HL-60 (cell line): ENCODE results near the gene CXCR6.

Experiments
- DNase-seq, 2 experiments: peaks; one replicate each; pipeline ENCODE4 v3.0.0-alpha.2; 2010 to 2020; ENCODE audit warnings: low read depth in 1 of 2, low spot score in 1 of 2
- H3K27ac ChIP-seq: fragments of 250-450 bp; sonication (Bioruptor Pico); replicated peaks from 2 replicates; pipeline ENCODE4 v1.5.1; 2020; ENCODE audit warnings: mild to moderate bottlenecking, moderate library complexity
- H3K27me3 ChIP-seq: fragments of 250-450 bp; sonication (Bioruptor Pico); 2 replicates; pipeline ENCODE4 v1.5.1; 2021; ENCODE audit warnings: mild to moderate bottlenecking, moderate library complexity; ENCODE audit not compliant: insufficient read depth, poor library complexity, severe bottlenecking
- H3K4me3 ChIP-seq: replicated peaks from 2 replicates; pipeline ENCODE4 v1.5.1; 2011; ENCODE audit warnings: mild to moderate bottlenecking, control low read depth, low read length; ENCODE audit not compliant: insufficient read depth
- GABPA ChIP-seq: IDR thresholded peaks from 2 replicates; pipeline ENCODE4 v1.6.1; 2012; ENCODE audit warnings: low read depth
- POLR2AphosphoS5 ChIP-seq: IDR thresholded peaks from 2 replicates; pipeline ENCODE4 v1.6.1; 2012; ENCODE audit warnings: low read depth
- REST ChIP-seq: IDR thresholded peaks from 2 replicates; pipeline ENCODE4 v1.6.1; 2012; ENCODE audit warnings: low read depth; ENCODE audit not compliant: insufficient replicate concordance
- SPI1 ChIP-seq: IDR thresholded peaks from 2 replicates; pipeline ENCODE4 v1.6.1; 2012; ENCODE audit warnings: low read depth, mild to moderate bottlenecking, borderline replicate concordance
- long read RNA-seq: library from polyadenylated mRNA; unstranded; transcript quantifications from one replicate; pipeline ENCODE4 v2.0.0, GENCODE V29; 2020
- TF ChIP-seq, protein P1 (sequence below): IDR thresholded peaks from one replicate; pipeline ENCODE4 v1.5.1; 2011; ENCODE audit warnings: low read length, control low read depth, inconsistent platforms; ENCODE audit not compliant: insufficient read depth

Gene CXCR6
- long read RNA-seq: 0 reads

DNA sequence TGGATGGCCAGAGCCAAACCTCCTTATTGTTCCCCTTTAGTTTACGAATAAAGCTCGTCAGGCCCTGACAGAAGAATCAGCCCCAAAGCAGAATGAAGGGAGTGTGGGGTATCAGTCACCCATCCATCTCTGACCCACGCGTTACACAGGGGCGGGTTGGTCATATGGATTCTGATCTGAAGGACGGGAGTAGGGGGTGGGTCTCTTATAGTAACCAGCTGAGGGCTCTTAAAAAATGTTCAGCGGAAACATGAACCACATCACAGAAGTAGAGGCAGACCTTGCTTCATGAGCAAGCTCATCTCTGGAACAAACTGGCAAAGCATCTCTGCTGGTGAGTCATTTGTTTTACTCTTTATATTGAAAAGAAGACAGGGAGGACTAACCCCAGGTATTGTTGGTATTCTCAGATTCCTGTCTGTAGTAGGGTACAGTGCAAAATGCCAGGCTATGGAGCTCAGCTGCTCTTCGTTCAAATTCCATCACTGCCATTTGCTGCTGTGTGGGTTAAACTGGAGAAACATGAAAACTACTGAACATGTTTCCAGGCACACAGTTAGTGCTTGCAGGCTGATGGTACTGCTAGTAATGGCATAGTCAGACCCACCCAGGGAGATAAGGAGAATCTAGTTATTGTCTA is at the start of gene CXCR6:
CXCR6 (plus strand) TSS at position 258 of the 640 bp plus-strand sequence. CDS start 3,018 bp downstream, outside the sequence.
- TF ChIP-seq REST (no peak), SPI1 (no peak), POLR2AphosphoS5 (no peak), GABPA (no peak)
- TF ChIP-seq, protein P1, sequence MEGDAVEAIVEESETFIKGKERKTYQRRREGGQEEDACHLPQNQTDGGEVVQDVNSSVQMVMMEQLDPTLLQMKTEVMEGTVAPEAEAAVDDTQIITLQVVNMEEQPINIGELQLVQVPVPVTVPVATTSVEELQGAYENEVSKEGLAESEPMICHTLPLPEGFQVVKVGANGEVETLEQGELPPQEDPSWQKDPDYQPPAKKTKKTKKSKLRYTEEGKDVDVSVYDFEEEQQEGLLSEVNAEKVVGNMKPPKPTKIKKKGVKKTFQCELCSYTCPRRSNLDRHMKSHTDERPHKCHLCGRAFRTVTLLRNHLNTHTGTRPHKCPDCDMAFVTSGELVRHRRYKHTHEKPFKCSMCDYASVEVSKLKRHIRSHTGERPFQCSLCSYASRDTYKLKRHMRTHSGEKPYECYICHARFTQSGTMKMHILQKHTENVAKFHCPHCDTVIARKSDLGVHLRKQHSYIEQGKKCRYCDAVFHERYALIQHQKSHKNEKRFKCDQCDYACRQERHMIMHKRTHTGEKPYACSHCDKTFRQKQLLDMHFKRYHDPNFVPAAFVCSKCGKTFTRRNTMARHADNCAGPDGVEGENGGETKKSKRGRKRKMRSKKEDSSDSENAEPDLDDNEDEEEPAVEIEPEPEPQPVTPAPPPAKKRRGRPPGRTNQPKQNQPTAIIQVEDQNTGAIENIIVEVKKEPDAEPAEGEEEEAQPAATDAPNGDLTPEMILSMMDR: no peak
- Histone ChIP-seq H3K27me3 (no peaks in the 10 kb centered on the region), H3K4me3 (no peak within 1 kb of the TSS), H3K27ac (no peak within 1 kb of the TSS)
- DNase-seq: no peak

GRCh38 chr3:45894015-45894414 is 49.2 kb upstream of the CXCR6 start:
- Histone ChIP-seq H3K27me3 (no peaks in the 10 kb centered on the region), H3K4me3 (no peak overlapping the region), H3K27ac (no peak overlapping the region)
- no peak for DNase-seq
- TF ChIP-seq REST (no peak), POLR2AphosphoS5 (no peak), SPI1 (no peak), GABPA (no peak)
- TF ChIP-seq, protein P1: no peak

- Histone ChIP-seq H3K27ac (no peak overlapping the region), H3K4me3 (no peak overlapping the region), H3K27me3 (no peaks in the 10 kb centered on the region)
- DNase-seq: no peak
- TF ChIP-seq POLR2AphosphoS5: no peak
- TF ChIP-seq, protein P1: no peak
- TF ChIP-seq SPI1: no peak
- TF ChIP-seq REST: no peak
- TF ChIP-seq GABPA: no peak
Observed at GRCh38 chr3:45895686-45896468, 47.4 kb upstream of the CXCR6 start.
